IPS DF 19.7 (cell line): ENCODE results near the gene SLC25A25.
"Not testable (repeated sequence)": the region's sequence is repeated elsewhere in the genome, so short reads cannot be mapped to it uniquely, and the experiment has no call there.

ENCODE experiments used
- DNase-seq: peaks from one replicate; pipeline ENCODE4 v3.0.0-alpha.2; 2013; ENCODE audit warnings: low read depth, low spot score

Gene SLC25A25

DNA sequence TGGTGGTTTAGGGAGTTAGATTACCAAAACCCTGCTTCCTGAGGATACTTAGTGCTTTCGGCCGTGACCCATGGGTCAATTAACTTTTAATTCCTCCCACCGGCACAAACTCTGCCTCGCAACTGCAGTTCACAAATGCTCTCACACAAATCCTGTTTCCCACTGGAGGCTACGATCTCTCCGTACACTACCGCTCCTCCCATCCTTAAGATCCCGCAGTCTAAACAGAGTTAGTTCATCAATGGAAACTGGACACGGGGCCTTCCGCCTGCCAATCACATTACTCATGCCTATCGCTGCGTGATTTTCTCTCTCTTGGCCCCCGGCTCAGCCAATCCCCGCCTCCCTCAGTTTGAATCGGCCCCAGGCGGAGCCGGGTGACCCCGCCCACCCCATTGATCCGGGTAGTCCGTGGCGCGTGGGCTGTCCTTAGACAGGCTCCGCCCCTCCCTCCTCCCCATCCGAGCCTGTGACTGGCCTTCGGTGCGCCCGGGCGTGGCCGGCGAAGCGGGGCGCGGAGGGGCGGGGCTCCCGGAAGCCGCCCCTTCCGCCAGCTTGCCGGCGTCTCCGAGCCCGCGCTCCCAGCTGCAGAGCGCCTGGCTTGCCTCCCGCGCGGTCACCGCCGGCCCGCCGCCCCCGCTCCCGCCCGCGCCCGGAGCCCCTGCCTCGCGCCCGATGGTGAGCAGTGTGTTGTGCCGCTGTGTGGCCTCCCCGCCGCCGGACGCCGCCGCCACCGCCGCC lies at the start of gene SLC25A25:
Gene SLC25A25, plus strand, starts transcription at position 588 of the 741 bp plus-strand sequence. Its CDS starts 88 bp downstream, at position 676.
- DNase-seq: peak; percentile 90

DNA sequence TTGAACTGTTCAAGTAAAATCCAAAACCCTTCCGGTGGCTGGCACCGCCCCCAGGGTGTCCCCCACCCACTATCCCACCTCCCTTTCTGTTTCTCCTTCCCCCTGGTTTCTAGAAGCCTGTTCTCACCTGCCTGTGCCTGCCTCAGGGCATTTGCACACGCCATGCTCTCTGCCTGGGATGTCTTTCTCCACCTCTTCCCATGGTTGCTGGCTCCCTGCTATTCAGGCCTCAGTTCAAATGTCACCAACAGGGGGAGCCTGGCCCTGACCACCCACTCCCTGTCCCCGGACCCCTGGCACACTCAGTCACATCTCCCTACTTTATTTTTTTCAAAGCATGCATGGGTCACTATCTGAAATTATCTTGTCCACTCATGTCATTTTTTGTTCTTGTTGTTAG lies 47.3 kb upstream of the SLC25A25 start:
- no peak for DNase-seq

DNA sequence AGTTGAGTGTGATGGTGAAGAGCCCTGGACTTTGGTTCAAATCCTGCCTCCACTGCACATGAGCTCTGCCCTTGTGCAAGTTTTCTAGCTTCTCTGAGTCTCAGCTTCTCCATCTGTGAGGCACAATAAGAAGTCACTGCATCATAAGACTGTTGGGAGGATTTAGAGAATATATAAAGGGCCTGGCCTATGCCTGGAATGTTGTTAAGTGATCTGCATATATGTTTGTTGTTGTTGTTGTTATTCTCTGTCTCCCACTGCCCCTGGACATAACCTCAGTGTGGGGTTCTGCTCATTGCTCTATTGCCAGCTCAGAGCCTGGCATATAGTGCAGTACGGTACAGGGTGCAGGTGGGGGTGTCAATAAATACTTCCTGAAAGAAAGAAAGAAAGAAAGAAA lies 46.9 kb upstream of the SLC25A25 start:
- no peak for DNase-seq

DNA sequence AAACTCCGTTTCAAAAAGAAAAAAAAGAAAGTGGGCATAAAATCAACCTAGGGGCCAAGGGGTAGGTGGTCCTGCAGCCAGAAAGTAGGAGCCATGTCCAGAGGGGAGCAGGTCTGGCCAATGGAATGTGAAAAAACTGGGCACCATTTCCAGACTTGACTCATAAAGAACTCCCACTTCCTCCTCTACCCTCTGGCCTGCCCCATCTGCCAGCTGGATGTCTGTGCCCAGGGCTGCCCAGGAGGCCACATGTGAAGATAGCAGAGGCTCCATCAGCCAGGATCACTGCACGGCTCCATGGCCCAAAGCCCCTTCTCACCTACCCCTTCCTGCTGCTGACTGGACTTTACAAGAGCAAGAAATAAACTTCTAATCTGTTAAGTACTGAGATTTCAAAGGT lies 45.1 kb upstream of the SLC25A25 start:
- DNase-seq: no peak

DNA sequence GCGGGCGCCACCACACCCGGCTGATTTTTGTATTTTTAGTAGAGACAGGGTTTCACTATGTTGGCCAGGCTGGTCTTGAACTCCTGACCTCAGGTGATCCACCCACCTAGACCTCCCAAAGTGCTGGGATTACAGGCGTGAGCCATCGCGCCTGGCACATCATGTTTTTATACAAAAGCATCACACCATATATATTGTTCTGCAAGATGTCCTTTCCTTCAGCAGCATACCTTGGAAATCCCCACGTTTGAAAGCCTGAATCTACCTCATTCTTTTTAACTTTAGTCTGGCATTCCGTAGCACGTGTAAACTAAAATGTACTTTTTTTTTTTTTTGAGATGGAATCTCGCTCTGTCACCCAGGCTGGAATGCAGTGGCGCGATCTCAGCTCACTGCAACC lies 44.4 kb upstream of the SLC25A25 start:
- DNase-seq: not testable (repeated sequence)

DNA sequence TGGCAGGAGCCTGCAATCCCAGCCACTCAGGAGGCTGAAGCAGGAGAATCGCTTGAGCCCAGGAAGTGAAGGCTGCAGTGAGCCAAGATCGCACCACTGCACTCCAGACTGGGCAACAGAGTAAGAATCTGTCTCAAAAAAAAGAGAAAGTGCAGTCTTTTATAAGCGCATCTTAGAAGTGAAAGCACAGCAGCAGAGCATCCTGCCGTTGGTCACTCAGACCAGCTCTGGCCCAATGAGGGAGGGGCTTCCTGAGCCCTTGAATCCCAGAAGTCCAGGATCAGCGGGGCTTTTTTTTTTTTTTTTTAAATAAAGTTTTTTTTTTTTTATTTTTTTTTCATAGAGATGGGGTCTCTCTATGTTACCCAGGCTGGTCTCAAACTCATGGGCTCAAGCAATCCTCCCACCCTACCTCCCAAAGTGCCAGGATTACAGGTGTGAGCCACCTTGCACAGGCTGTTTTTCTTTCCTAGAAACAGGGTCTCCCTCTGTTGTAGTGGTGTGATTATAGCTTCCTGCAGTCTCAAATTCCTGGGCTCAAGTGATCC lies 43.2 kb upstream of the SLC25A25 start:
- no peak for DNase-seq

DNA sequence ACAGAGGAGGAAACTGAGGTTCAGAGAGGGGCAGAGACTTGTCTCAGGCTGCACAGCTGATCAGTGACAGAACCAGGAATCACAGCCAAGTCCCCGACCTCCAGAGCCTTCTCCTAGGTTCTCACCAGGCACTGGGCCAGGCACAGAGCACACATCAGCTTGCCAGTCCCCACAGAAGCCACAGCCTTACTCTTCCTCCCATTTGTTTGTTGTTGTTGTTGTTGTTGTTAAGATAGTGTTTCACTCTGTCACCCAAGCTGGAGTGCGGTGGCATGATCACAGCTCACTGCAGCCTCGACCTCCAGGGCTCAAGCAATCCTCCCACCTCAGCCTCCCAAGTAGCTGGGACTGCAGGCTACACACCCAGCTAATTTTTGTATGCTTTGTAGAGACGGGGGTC lies 42.3 kb upstream of the SLC25A25 start:
- no peak for DNase-seq

DNA sequence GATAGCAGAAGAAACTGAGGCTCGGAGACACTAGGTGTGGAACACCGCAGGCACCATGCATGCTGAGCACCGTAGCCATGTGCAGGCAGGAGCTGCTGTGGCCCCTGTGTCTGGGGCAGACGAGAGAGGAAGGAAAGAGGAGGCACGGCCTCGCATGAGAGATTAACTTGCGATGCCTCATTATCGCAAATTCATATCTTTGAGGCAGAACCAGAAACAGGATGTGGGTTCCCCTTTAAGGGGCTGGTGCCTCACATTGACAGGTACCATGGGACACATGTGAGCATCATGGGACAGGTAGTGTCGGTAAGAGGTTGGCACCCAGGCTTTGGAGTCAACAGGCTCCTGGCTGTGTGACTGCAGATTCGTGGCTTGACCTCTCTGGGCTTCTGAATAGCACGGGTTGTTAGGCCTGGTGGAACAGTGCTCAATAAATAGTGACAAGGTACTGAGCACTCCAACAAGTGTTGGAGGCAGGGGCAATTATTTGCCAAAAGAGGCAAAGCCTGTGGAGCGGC lies 41.7 kb upstream of the SLC25A25 start:
- no peak for DNase-seq

DNA sequence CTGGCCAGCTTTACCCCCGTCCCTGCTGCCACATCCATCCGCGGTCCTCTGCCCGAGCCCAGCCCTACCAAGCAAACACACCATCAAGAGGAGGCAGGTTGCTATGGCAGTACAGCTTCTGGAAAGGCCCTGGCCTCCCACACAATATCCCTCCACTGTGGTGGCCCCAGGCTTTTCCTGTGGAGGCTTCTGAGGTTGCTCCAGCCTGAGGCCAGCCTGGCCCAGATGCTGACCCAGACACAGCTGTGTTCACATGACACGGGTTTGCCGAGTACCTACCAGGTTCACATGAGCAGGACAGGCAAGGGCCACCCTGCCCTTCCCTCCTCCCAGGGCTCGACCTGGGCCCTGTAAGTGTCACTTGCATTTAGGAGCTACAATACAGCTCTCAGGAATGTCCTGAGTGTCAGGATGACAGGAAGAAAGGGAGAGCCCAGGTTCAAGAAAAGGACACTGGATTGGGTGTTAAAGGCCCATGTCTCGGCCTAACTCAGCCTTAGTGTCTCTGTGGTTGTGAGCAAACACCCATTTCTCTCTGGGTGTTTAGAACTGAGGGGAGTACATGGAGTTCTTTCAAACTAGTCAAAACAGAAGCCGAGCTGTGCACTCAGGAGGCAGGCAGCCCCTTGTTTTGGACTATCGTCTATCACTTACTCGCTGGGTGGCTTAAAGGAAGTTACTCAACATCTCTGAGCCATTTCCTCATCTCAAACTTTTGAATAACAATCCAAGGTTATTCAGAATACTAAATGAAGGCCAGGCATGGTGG lies 41.1 kb upstream of the SLC25A25 start:
- no peak for DNase-seq

DNA sequence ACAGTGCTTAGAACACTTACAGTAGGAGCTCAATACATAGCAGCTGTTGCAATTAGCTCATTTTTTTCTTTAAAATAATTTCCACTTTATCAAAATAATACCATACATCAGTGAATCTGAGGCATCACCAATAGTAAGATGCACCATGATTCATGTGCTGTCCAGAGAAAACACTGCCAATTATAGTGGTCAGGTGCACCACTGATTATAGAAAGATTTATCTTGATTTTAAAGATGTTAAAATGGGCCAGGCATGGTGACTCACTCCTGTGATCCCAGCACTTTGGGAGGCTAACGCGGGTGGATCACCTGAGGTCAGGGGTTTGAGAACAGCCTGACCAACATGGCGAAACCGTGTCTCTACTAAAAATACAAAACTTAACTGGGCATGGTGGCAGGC lies 40.3 kb upstream of the SLC25A25 start:
- DNase-seq: no peak

DNA sequence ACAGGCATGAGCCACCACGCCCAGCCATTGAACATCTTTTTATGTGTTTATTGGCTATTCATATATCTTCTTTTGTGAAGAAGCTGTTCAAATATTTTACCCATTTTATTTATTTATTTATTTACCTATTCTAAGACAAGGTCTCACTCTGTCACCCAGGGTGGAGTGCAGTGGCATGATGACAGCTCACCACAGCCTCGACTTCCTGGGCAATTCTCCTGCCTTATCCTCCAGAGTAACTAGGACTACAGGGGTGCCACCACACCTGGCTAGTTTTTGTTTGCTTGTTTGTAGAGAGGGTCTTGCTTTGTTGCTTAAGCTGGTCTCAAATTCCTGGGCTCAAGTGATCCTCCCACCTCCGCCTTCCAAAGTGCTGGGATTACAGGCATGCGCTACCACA lies 34.4 kb upstream of the SLC25A25 start:
- DNase-seq: no peak

DNA sequence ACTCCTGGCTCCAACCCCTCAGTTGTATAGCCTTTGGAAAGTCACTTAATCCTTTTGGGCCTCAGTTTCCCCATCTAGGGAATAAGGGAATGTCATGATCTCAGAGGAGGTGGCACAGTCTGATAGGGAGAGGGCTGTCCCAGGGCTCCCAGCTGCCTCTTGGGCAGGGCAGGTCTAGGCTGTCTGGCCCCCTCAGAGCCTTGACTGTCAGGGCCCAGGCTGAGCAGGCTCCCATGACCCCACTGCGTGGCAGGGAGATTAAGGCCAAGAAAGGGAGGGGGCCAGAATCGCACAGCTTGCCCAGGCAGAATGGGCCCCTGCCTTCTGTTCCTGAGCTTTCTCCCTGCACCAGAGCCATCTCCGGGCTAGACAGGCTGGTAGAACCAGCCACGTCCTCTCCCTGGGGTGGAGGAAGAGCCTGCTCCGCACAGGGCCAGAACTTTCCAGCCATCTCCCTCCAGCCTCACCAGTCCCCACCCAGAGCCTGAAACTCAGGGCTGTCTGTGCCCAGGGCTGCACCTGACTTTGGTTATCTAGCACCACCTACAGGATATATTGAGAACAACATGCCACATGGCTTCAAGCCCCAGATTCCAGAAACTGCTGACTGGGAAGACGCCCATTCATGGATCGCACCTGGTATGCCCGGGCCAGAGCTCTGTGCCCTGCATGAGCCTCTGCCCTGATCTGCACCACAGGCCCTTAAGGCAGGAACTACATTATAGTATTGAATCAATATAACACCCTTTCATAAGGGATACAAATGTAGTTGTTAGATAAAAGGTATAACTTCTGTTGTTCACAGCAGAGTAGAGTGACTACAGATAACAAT lies 33.0 kb upstream of the SLC25A25 start:
- peak; percentile 86 for DNase-seq

DNA sequence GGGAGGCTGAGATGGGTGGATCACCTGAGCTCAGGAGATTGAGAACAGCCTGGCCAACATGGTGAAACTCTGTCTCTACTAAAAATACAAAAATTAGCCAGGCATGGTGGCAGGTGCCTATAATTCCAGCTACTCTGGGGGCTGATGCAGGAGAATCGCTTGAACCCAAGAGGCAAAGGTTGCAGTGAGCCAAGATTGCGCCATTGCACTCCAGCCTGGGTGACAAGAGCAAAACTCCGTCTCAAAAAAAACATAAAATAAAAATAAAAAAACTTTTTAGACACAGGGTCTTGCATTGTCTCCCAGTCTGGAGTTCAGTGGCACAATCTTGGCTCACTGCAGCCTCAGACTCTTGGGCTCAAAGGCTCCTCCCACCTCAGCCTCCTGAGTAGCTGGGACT lies 31.5 kb upstream of the SLC25A25 start:
- not testable (repeated sequence) for DNase-seq

DNA sequence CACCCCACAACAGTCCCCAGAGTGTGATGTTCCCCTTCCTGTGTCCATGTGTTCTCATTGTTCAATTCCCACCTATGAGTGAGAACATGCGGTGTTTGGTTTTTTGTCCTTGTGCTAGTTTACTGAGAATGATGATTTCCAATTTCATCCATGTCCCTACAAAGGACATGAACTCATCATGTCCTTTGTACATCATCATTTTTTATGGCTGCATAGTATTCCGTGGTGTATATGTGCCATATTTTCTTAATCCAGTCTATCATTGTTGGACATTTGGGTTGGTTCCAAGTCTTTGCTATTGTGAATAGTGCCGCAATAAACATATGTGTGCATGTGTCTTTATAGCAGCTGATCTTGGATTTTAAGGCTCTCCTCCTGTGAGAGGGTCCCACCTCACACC lies 27.2 kb upstream of the SLC25A25 start:
- not testable (repeated sequence) for DNase-seq

DNA sequence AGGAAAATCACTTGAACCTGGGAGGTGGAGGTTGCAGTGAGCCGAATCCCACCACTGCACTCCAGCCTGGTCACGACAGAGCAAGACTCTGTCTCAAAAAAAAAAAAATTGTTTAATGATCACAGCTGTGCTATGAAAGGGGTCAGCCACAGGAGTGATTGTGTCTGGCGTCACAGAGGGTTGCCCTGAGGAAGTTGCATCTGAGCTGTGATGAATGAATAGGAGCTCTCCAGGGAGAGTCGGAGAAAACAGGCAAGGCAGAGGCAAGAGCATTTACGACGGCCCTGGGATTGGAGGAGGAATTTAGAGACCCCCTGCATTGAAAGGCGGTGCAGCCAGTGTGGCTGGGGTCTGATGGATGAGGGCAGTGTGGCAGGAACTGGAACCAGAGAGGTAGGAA lies 26.0 kb upstream of the SLC25A25 start:
- no peak for DNase-seq

DNA sequence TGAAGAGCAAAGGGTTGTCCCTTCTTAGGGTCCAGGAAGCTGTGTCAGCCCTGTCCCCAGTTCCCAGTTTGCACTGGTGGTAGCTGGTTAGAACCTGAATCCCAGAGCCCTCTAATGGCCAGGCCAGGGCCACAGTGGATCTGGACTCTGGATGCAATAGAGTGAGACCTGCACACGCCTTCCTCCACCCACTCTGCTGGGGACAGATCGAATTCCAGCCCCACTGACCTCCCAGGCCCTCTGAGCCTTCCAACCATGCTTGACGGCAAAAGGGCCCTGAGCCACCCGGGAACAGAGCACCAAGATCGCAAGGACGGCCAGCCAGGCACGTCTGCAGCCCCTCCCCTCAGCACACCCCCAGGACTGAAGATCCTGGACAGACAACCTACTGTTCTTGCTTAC lies 24.6 kb upstream of the SLC25A25 start:
- no peak for DNase-seq

DNA sequence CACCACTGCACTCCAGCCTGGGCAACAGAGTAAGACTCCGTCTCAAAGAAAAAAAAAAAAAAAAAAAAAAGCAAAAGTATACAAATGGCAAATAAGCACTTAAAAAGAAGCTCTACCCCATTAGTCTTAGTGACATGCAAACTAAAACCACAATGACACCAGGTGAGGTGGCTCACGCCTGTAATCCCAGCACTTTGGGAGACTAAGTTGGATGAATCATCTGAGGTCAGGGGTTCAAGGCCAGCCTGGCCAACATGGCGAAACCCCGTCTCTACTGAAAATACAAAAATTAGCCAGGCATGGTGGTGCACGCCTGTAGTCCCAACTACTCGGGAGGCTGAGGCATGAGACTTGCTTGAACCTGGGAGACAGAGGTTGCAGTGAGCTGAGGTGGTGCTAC lies 22.6 kb upstream of the SLC25A25 start:
- DNase-seq: not testable (repeated sequence)

DNA sequence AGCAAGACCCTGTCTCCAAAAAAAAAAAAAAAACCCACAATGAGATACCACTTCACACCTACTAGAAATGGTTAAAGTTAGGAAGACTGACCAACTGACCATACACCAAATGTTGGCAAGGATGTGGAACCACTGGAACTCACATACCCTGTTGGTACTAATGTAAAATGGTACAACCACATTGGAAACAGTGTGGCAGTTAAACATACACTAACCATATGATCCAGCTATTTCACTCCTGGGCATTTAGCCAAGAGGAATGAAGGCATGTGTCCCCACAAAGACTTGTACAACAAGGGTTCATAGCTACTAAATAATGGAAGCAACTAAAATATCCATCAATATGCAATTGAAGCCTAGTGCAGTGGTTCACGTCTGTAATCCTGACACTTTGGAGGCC lies 22.2 kb upstream of the SLC25A25 start:
- no peak for DNase-seq

DNA sequence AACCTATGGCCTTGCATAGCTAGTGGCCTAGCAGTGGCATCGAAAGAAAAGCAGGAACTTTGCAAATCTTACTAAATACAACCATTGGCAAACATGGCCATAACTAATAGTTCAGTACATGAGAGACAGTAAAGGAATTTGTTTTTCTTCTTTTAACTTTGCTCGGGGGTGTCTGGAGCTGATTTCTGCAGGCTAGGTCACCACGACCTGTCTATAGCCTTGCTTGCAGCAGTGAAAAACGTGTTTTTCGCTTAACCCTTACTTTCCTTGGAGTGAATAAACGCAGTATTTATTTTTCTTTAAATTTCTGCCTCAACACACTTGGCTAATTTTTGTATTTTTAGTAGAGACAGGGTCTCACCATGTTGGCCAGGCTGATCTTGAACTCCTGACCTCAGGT lies 20.8 kb upstream of the SLC25A25 start:
- no peak for DNase-seq

DNA sequence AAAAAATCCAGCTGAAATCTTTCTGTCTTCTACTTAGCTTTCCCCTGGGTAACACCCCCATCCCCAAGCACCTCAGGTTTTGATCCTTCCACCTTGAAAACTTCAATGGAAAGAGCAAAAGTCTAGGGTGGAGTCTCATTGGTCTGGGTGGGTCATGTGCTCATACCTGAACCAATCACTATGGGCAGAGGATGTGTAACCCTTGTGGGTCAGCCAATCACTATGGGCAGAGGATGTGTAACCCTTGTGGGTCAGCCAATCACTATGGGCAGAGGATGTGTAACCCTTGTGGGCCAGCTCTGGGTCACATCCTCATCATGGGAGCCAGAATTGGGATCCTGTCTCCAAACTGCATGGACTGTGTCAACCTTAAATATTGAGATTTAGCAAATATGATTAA lies 19.4 kb upstream of the SLC25A25 start:
- DNase-seq: no peak

DNA sequence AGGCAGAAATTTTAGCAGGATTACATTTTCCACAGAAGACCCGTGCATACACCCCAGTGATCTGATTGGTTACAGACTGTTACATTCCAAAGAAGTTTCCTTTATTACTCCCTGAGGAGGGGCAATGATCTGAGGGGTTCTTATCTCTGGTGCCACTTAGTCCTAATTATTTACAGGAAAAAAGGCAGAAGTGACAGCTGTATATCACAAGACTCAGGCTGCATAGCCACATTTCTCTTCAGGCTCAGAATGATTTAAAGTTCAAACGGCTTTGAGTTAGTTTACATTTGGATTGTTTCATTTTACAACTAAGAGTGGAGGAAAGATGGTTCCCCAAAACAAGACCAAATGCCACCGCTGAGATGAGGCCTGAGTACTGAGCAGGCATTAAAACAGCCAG lies 18.2 kb upstream of the SLC25A25 start:
- no peak for DNase-seq
